Activated T-cell treated with anti-CD3 and anti-CD28 coated beads for 4 hours (primary cell): ENCODE data around the gene PLA2G3.

Experiments
- DNase-seq: peaks from one replicate; pipeline ENCODE4 v3.0.0-alpha.2; 2020

Gene PLA2G3

GRCh38 chr22:31144223-31144622, 3.9 kb upstream of the PLA2G3 start:
- no peak for DNase-seq

GRCh38 chr22:31143537-31143936, 3.2 kb upstream of the PLA2G3 start:
- no peak for DNase-seq

GRCh38 chr22:31143038-31143437, 2.7 kb upstream of the PLA2G3 start:
- no peak for DNase-seq

GRCh38 chr22:31142285-31142684, 2.0 kb upstream of the PLA2G3 start:
- no peak for DNase-seq

GRCh38 chr22:31141551-31141950, 1.2 kb upstream of the PLA2G3 start:
- no peak for DNase-seq

- DNase-seq = no peak
Observed at GRCh38 chr22:31140746-31141145, 438 bp upstream of the PLA2G3 start.

- DNase-seq = no peak
Observed at GRCh38 chr22:31139066-31139465, 1.2 kb downstream of the PLA2G3 start.

GRCh38 chr22:31138126-31138525, 2.2 kb downstream of the PLA2G3 start:
- no peak for DNase-seq

GRCh38 chr22:31137721-31138120, 2.6 kb downstream of the PLA2G3 start:
- DNase-seq = no peak

GRCh38 chr22:31136711-31137110, 3.6 kb downstream of the PLA2G3 start:
- DNase-seq = no peak

- DNase-seq = no peak
Observed at GRCh38 chr22:31136155-31136554, 4.2 kb downstream of the PLA2G3 start.

- DNase-seq = no peak
Observed at GRCh38 chr22:31135706-31136105, 4.6 kb downstream of the PLA2G3 start.

GRCh38 chr22:31134688-31135087, 5.6 kb downstream of the PLA2G3 start:
- no peak for DNase-seq

GRCh38 chr22:31133911-31134310, 6.4 kb downstream of the PLA2G3 start:
- no peak for DNase-seq

- no peak for DNase-seq
Observed at GRCh38 chr22:31130873-31131272, 9.4 kb downstream of the PLA2G3 start.

GRCh38 chr22:31128156-31128555, 12.2 kb downstream of the PLA2G3 start:
- no peak for DNase-seq

- DNase-seq = no peak
Observed at GRCh38 chr22:31127181-31127772, 13.0 kb downstream of the PLA2G3 start.

- DNase-seq = no peak
Observed at GRCh38 chr22:31126869-31127175, 13.5 kb downstream of the PLA2G3 start.

- no peak for DNase-seq
Observed at GRCh38 chr22:31126128-31126868, 14.0 kb downstream of the PLA2G3 start.

- DNase-seq = no peak
Observed at GRCh38 chr22:31125521-31126117, 14.7 kb downstream of the PLA2G3 start.

GRCh38 chr22:31124811-31125465, 15.4 kb downstream of the PLA2G3 start:
- DNase-seq = no peak

GRCh38 chr22:31124290-31124689, 16.0 kb downstream of the PLA2G3 start:
- DNase-seq = no peak

GRCh38 chr22:31123292-31123602, 17.1 kb downstream of the PLA2G3 start:
- no peak for DNase-seq
